Spleen (tissue), 11 donors: ENCODE results near the gene C2CD2. TPM values are rescaled to one million over a fixed set of nuclear protein-coding genes. Genes with fewer than 3 reads are reported as not detected.

Source experiments
- DNase-seq: peaks from one replicate; pipeline ENCODE4 v3.0.0-alpha.2; 2020
- H3K27ac ChIP-seq, 8 donors: fragments of 200-600 bp; sonication (generic) in 7 of 8; 1 replicate in 4 of 8; 2 replicates in 4 of 8; pipeline versions ENCODE4 v1.5.0 to v1.8.0; 2016 to 2021; ENCODE audit warnings: inconsistent platforms in 4 of 8, mild to moderate bottlenecking in 4 of 8, moderate library complexity in 1 of 8
- H3K27me3 ChIP-seq, 7 donors: fragments of 200-600 bp; sonication (generic) in 6 of 7; replicated peaks in 1 of 7; 1 replicate in 4 of 7; 2 replicates in 3 of 7; pipeline versions ENCODE4 v1.5.0 to v1.8.0; 2016 to 2021; ENCODE audit warnings: inconsistent platforms in 3 of 7, mild to moderate bottlenecking in 1 of 7
- H3K36me3 ChIP-seq, 6 donors: fragments of 200-600 bp; sonication (generic) in 5 of 6; 1 replicate in 4 of 6; 2 replicates in 2 of 6; pipeline versions ENCODE4 v1.5.0 to v1.8.0; 2016 to 2021; ENCODE audit warnings: inconsistent platforms in 2 of 6
- H3K4me1 ChIP-seq, 6 donors: fragments of 200-600 bp; sonication (generic) in 5 of 6; 1 replicate in 3 of 6; 2 replicates in 3 of 6; pipeline versions ENCODE4 v1.5.0 to v1.8.0; 2016 to 2021; ENCODE audit warnings: inconsistent platforms in 3 of 6
- H3K4me3 ChIP-seq, 8 donors: fragments of 200-600 bp; sonication (generic) in 7 of 8; 1 replicate in 4 of 8; 2 replicates in 4 of 8; pipeline versions ENCODE4 v1.5.0 to v1.8.0; 2016 to 2021; ENCODE audit warnings: inconsistent platforms in 4 of 8, mild to moderate bottlenecking in 4 of 8, moderate library complexity in 2 of 8
- H3K9me3 ChIP-seq, 8 donors: fragments of 200-600 bp; sonication (generic) in 7 of 8; 1 replicate in 4 of 8; 2 replicates in 4 of 8; pipeline versions ENCODE4 v1.5.0 to v1.8.0; 2016 to 2021; ENCODE audit warnings: inconsistent platforms in 4 of 8
- POLR2A ChIP-seq, 3 donors: fragments of 450-650 bp; IDR thresholded peaks; one replicate each; pipeline ENCODE4 v1.5.1; 2017; ENCODE audit warnings: antibody characterized with exemption in 3 of 3, mild to moderate bottlenecking in 1 of 3
- POLR2AphosphoS5 ChIP-seq, 3 donors: sonication (generic); formaldehyde crosslinking; IDR thresholded peaks; one replicate each; pipeline ENCODE4 v1.5.1; 2017; ENCODE audit warnings: antibody characterized with exemption in 3 of 3
- WGBS, 5 donors: extraction: QIAGEN DNeasy Blood & Tissue Kit in 3 of 5; methylation state at CpG; one replicate each; pipeline versions ENCODE4 v1.1.5 to v1.1.7; 2013 to 2018; 5-methylcytosine and 5-hydroxymethylcytosine counted together
- intact Hi-C: fragments of 100-400 bp; cut with DNase I; formaldehyde crosslinking; loops from one replicate; pipeline ENCODE4 v1.15.0; 2023; ENCODE audit warnings: low total_unique reads
- polyA plus RNA-seq, 3 donors: library from polyadenylated mRNA; stranded (reverse); fragments of 200-250 nt; gene quantifications; one replicate each; pipeline ENCODE4 v1.2.1, GENCODE V29; 2013
- total RNA-seq, 7 donors: library from RNA; depleted of rRNA in 3 of 7; stranded (reverse); fragments of >200 nt in 3 of 7; fragmentation: NEBNext Ultra II Directional in 4 of 7; extraction: Animal tissue kit (Norgen Biotek cat#: 25700) in 4 of 7; gene quantifications; one replicate each; pipeline versions ENCODE4 v1.1.0 to v1.2.1, GENCODE V29; 2016 to 2021
- TF ChIP-seq, protein P1 (sequence below), 11 experiments: fragments of 200-600 bp in 7 of 11; fragments of 450-650 bp in 4 of 11; sonication (generic) in 4 of 11; IDR thresholded peaks in 8 of 11; conservative IDR thresholded peaks in 3 of 11; 1 replicate in 7 of 11; 2 replicates in 4 of 11; pipeline versions ENCODE4 v1.4.0 to v1.8.0; 2016 to 2021; ENCODE audit warnings: antibody characterized with exemption in 11 of 11, inconsistent platforms in 4 of 11, mild to moderate bottlenecking in 1 of 11
- donor health status: healthy with polysubstance abuse.
- donor health status: DM: no; HTN: no; CAD: no; lungs with moderate emphysema.
- donor health status: DM: no; HTN: no; CAD: no.
- donor health status: Bipolar disorder and iron deficiency.
- donor health status: healthy.
- donor health status: DM: no; HTN: no; CAD: no.
- donor health status: DM: yes; HTN: yes; CAD: no.

C2CD2 gene
- total and polyA plus RNA-seq, 10 donors: 12.9 to 163 (median 98.9) TPM

DNA sequence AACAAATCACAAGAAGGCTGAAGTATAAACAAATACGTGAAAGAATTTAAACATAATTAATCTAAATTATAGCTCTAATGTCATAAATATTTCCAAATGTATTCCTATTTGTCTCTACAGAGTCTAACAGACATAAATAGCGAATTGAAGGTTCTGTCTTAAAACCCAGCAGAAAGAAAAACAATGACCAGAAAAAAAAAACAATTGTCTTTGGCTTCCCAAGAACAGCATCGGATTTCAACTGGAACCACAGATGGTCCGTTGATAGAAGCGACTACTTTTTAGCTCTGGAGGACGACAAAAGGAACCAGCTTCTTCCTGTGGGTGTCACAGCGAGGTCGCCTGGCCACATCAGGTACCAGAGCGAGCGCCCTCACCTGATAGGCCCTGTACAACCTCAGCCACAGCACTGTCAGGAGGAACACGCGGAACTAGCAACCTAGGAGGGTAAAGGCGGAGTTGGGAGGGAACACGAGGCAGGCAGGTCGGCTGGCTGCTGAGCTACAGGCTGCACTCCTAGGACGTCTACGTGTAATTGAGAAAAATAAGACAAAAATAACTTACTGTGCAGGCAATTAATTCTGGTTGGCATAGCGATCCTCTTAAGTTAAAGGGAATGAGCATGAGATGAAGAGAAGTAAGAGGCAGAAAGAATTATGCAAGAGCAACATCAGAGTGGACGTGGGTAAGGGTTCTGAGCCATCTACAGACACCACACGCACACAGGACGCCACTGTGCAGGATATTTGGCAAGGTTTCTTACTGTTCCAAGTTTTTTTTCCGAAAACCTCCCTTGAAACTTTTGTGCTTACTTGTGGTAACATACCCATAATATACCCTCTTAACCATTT, 58.0 kb downstream of the C2CD2 start:
- peaks cover 0 to 95% (median 15%) of the 10 kb centered on the region in 6 donors for H3K36me3 ChIP-seq
- peak overlapping the region in 2 of 8 donors; percentile 22 to 48 for H3K27ac ChIP-seq
- no peaks in the 10 kb centered on the region for H3K9me3 ChIP-seq
- WGBS, 5 donors: 34 to 46% (median 39%) methylated on average over 22 of the region's 22 CpGs
- no peak overlapping the region for H3K4me3 ChIP-seq
- peak; percentile 85 for DNase-seq
- TF ChIP-seq, protein P1, sequence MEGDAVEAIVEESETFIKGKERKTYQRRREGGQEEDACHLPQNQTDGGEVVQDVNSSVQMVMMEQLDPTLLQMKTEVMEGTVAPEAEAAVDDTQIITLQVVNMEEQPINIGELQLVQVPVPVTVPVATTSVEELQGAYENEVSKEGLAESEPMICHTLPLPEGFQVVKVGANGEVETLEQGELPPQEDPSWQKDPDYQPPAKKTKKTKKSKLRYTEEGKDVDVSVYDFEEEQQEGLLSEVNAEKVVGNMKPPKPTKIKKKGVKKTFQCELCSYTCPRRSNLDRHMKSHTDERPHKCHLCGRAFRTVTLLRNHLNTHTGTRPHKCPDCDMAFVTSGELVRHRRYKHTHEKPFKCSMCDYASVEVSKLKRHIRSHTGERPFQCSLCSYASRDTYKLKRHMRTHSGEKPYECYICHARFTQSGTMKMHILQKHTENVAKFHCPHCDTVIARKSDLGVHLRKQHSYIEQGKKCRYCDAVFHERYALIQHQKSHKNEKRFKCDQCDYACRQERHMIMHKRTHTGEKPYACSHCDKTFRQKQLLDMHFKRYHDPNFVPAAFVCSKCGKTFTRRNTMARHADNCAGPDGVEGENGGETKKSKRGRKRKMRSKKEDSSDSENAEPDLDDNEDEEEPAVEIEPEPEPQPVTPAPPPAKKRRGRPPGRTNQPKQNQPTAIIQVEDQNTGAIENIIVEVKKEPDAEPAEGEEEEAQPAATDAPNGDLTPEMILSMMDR (IDR thresholded peaks at IDR 0.05 in 8 of 11, conservative IDR thresholded peaks at IDR 0.05 in 3 of 11): no peak
- TF ChIP-seq POLR2A (IDR thresholded peaks at IDR 0.05) (no peak), POLR2AphosphoS5 (IDR thresholded peaks at IDR 0.05) (peak; percentile 9 to 60 (median 15))
- H3K4me1 ChIP-seq: peaks cover 0 to 42% (median 8%) of the 10 kb centered on the region in 6 donors
- intact Hi-C loops: no loop called here
- H3K27me3 ChIP-seq: no peaks in the 10 kb centered on the region

DNA sequence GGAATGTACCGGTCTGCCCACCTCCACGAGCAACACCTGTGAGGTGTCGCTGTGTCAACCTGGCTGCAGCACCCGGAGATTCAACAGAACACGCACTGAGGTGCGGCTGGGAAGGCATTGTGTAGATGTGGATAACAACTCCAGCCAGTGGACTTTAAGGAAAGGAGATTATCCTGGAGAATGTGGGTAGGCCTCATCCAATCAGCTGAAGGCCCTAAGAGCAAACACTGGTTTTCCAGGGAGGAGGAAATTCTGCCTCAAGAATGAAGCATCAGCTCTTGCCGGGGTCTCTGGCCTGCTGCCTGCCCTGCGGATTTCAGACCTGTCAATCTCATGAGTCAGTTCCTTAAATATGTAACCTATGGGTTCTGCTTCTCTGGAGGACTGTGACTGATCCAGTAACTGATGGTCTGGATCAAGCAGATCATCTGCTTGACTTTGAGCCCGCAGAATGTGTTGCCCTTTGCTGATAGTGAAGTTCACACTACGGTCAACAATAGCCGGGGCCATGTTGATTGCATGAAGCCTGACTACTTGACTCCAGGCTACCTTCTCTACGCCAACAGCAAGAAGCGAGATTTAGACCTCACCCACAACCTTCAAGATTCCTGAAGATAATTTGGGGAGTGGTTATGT, 58.8 kb downstream of the C2CD2 start:
- Histone ChIP-seq H3K36me3 (peaks cover 0 to 93% (median 13%) of the 10 kb centered on the region in 6 donors), H3K4me3 (no peak overlapping the region), H3K9me3 (no peaks in the 10 kb centered on the region), H3K27me3 (no peaks in the 10 kb centered on the region), H3K27ac (peak overlapping the region in 1 of 8 donors; percentile 48), H3K4me1 (peaks cover 0 to 35% (median 6%) of the 10 kb centered on the region in 6 donors)
- intact Hi-C loops: no loop called here
- no peak for DNase-seq
- TF ChIP-seq POLR2A (IDR thresholded peaks at IDR 0.05): no peak
- 62 to 82% (median 72%) methylated on average over 7 to 13 of the region's 13 CpGs for WGBS, 5 donors

DNA sequence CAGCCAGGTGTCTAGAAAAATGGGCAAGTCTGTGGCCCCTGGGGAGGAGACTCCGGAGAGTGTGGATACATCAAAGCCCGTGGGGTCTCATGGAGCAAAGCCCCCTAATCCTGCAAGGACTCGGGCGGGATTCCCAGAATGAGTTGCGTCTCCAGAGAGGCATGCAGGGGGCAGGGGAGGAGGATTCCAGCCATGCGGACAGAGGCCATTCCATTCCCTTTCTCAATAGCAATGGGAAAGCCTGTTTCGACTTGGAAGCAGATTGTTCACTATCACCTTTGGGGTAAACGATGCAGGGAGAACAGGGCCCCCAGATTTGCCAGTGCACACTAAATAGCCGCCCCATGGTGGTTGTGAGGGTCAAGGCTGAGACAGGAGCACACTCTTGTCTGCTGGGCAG, 59.3 kb downstream of the C2CD2 start:
- Histone ChIP-seq H3K27ac (no peak overlapping the region), H3K9me3 (no peaks in the 10 kb centered on the region), H3K36me3 (peaks cover 0 to 91% (median 13%) of the 10 kb centered on the region in 6 donors), H3K4me3 (no peak overlapping the region), H3K4me1 (peaks cover 0 to 33% (median 6%) of the 10 kb centered on the region in 6 donors), H3K27me3 (no peaks in the 10 kb centered on the region)
- intact Hi-C loops: no loop called here
- WGBS, 5 donors: 91 to 96% (median 93%) methylated on average over 7 to 9 of the region's 9 CpGs
- peak; percentile 52 for DNase-seq
- TF ChIP-seq, protein P1 (IDR thresholded peaks at IDR 0.05 in 8 of 11, conservative IDR thresholded peaks at IDR 0.05 in 3 of 11): no peak

DNA sequence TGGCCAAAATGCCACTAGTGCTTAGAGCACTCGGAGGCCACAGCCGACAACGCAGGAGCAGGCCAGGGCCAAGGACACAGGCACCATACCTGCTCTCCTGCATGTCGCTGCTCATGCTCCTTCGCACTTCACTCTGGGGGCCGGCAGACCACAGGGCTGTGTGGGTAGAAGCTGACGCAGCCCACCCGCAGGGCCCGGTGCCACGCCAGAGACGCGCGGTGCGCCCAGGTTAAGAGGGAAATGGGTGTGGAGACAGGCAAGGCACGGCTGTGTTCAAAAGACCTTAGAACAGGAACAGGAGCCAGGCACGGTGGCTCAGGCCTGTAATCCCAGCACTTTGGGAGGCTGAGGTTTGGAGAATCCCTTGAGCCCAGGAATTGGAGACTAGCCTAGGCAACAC, 61.1 kb downstream of the C2CD2 start:
- WGBS, 5 donors: 90 to 97% (median 91%) methylated on average over 10 to 16 of the region's 16 CpGs
- Histone ChIP-seq H3K4me1 (peaks cover 0 to 33% (median 9%) of the 10 kb centered on the region in 6 donors), H3K9me3 (no peaks in the 10 kb centered on the region), H3K4me3 (no peak overlapping the region), H3K27ac (no peak overlapping the region), H3K36me3 (peaks cover 0 to 89% (median 8%) of the 10 kb centered on the region in 6 donors), H3K27me3 (no peaks in the 10 kb centered on the region)
- no peak for DNase-seq
- no peak for TF ChIP-seq POLR2A (IDR thresholded peaks at IDR 0.05)
- TF ChIP-seq, protein P1 (IDR thresholded peaks at IDR 0.05 in 8 of 11, conservative IDR thresholded peaks at IDR 0.05 in 3 of 11): no peak
- TF ChIP-seq POLR2AphosphoS5 (IDR thresholded peaks at IDR 0.05): peak in 2 of 3 donors; percentile 38 to 55
- intact Hi-C loops: no loop called here
